LNCAP (cell line): ENCODE data around the gene APOL2.

Experiments used
- CTCF ChIP-seq: fragments of 450-650 bp; IDR thresholded peaks from 2 replicates; pipeline ENCODE4 v1.5.1; 2017; ENCODE audit warnings: mild to moderate bottlenecking

Gene APOL2

GRCh38 chr22:36213586-36213985, 25.7 kb downstream of the APOL2 start:
- no peak for TF ChIP-seq CTCF

DNA sequence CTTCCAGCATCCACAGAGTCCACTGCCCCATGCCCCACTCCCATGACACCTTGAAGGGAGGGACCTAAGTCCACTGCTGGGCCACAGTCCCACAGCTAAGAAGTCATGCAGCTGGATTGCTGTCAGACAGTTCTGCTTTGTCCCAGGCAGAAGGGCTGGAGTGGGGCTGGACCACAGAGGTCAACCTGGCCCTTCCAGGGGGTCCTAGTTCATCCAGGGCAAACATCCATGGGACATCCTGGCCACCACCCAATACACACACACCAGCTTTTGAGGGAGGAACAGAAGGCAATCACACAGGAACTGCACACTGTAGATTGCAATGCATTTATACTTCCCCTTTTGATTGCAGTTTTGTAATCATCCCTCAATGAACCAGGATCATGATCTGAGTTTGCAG, 26.4 kb downstream of the APOL2 start:
- no peak for TF ChIP-seq CTCF

DNA sequence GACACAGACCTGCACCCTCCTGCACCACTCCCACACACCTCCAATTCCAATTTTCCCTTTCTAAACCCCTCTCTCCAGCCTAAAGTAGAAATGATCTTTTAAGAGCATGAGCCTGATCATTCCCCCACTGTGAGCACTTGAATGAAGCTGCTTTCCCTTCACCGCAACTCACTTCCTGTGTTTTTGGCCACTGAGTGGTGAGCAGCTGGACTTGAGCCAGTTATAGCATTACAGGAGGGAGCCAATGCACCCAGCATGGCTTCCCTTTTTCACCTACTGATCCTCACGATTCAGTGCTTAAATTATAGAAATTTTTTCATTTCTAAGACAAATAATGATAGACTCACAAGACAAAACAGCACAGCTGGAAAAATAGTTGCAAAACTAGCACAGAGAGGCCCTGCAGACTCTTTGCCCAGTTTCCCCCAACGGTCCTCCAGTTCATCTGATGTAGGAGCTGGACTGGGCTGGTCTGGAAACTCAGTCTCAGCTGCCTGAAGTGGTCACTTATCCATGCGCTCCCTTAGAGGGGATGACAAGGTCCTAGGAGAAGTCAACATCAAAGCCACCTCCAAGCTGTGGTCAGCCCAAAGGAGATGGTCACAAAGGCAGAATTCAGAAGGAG, 28.0 kb downstream of the APOL2 start:
- TF ChIP-seq CTCF: no peak

- TF ChIP-seq CTCF: no peak
Observed at GRCh38 chr22:36210224-36210623, 29.1 kb downstream of the APOL2 start.

- no peak for TF ChIP-seq CTCF
Observed at GRCh38 chr22:36208914-36209313, 30.4 kb downstream of the APOL2 start.

GRCh38 chr22:36208162-36208765, 31.1 kb downstream of the APOL2 start:
- TF ChIP-seq CTCF: no peak

DNA sequence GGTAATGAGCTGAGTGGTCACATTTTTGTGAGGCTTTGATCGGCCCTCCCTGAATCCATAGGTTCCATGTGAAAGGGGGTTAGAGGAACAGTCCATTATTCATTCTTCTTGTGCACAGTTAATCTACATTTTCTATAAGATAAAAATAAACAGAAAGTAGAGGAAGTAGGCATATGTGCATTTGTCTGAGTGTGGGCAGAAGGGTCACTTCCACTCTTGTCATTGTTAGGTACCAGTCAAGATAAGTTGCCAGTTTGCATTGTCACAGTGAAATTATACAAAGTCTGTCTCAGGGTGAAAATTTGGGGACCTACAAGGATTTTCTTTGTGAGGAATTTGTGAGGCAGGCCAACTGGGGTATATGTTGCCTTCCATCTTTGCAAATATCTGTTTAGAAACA, 33.1 kb downstream of the APOL2 start:
- no peak for TF ChIP-seq CTCF

GRCh38 chr22:36204632-36205015, 34.7 kb downstream of the APOL2 start:
- no peak for TF ChIP-seq CTCF
